NOMO-1 (cell line): ENCODE data around the gene SSMEM1.
A peak's percentile ranks its signal among the peaks of the same experiment; 100 is the strongest.
"Not testable (repeated sequence)": the region's sequence is repeated elsewhere in the genome, so short reads cannot be mapped to it uniquely, and the experiment has no call there.

Source experiments
- DNase-seq, 2 experiments: peaks; one replicate each; lab custom pipeline; 2025; ENCODE audit not compliant: unreplicated experiment in 2 of 2; lab: John Stamatoyannopoulos, UW

Gene SSMEM1

DNA sequence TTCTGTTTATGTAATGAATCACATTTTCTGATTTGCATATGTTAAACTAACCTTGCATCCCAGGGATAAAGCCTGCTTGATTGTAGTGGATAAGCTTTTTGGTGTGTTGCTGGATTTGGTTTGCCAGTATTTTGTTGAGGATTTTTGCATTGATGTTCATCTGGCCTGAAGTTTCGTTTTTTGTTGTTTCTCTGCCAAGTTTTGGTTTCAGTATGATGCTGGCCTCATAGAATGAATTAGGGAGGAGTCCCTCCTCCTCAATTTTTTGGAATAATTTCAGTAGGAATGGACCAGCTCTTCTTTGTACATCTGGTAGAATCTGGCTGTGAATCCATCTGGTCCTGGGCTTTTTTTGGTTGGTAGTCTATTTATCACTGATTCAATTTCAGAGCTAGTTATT lies 35.8 kb downstream of the SSMEM1 start:
- not testable (repeated sequence) for DNase-seq

DNA sequence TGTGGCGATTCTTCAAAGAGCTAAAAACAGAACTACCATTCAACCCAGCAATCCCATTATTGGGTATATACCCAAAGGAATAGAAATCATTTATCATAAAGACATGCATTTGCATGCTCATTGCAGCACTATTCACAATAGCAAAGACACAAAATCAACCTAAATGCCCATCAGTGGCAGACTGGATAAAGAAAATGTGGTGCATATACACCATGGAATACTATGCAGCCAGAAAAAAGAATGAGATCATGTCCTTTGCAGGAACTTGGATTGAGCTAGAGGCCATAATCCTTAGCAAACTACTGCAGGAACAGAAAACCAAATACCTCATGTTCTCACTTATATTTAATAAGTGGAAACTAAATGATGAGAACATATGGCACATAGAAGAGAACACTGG lies 38.8 kb downstream of the SSMEM1 start:
- not testable (repeated sequence) for DNase-seq

DNA sequence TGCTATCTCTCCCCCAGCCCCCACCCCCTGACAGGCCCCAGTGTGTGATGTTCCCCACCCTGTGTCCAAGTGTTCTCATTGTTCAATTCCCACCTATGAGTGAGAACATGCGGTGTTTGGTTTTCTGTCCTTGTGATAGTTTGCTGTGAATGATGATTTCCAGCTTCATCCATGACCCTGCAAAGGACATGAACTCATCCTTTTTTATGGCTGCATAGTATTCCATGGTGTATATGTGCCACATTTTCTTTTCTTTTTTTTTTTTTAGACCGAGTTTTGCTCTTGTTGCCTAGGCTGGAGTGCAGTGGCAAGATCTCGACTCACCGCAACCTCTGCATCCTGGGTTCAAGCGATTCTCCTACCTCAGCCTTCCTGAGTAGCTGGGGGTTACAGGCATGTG lies 41.2 kb downstream of the SSMEM1 start:
- not testable (repeated sequence) for DNase-seq

DNA sequence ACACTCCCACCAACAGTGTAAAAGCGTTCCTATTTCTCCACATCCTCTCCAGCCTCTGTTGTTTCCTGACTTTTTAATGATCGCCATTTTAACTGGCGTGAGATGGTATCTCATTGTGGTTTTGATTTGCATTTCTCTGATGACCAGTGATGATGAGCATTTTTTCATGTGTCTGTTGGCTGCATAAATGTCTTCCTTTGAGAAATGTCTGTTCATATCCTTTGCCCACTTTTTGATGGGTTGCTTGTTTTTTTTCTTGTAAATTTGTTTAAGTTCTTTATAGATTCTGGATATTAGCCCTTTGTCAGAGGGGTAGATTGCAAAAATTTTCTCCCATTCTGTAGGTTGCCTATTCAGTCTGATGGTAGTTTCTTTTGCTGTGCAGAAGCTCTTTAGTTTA lies 42.0 kb downstream of the SSMEM1 start:
- not testable (repeated sequence) for DNase-seq

DNA sequence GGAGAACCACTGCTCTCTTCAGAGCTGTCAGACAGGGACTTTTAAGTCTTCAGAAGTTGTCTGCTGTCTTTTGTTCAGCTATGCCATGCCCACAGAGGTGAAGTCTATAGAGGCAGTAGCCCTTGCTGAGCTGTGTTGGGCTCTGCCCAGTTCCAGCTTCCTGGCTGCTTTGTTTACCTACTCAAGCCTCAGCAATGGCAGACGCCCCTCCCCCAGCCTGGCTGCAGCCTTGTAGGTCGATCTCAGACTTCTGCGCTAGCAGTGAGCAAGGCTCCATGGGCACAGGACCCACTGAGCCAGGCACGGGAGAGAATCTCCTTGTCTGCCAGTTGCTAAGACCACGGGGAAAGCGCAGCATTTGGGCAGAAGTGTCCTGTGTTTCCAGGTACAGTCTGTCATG lies 46.9 kb downstream of the SSMEM1 start:
- no peak for DNase-seq

DNA sequence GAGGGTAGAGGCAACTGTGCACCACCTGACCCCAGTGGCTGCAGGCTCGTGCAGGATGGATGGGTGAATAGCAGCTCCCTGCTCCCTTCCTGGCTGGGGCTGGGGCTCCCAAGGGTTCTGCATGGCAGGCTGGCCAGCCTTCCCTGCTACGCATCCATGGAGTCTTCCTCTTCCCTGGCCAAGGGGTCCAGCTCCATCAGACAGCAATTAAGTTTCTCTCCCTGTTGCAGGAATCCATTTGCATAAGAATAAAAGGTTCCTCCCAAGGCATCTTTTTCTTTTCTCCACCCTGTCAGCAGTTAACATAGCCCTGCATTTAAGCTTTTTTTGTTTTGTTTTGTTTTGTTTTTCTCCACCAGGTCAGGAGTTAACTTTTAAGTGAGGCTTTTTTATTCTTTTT lies 49.0 kb downstream of the SSMEM1 start:
- DNase-seq, result no peak

DNA sequence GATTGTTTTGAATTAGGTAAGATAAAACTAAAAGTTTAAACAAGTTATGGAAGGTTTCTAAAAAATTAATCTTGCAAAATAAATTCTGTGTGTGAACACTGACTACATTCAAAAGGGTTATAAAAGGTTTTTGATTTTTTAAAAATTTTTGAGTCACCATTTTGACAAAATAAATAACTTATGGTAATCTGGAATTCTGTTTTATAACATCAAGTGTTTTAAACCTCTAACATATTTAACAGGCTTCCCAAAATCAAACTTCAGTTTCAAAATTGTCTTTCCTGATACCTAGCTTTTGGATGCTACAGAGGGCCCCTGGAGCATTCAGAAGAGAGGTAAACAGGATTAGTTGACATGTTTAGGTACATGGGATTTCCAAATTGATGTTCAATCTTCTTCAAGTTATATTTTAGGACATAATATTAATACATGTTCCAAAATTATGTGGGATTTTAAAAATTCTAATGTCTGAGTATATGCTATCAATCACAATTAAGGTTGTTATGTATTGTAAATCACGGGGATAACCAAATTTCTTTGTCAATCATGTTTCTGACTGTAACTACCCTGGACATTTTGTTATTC lies 50.9 kb downstream of the SSMEM1 start:
- no peak for DNase-seq

DNA sequence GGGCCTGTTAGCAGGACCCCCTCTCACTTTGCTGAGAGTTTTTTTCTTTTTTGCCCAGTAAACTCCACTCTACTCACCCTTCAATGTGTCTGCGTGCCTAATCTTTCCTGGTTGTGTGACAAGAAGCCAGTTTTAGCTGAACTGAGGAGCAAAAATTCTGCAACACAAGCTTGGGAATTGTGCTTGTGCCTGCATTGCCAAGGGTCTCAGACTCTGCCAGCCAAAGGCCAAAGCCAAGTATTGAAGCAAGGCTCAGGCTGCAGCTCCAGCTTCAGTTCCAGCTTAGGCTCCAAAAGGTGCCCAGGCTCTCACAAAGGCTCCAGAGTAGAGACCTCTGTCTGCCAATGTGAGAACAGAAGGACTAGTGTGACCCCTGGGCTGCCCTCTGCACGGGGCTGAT lies 54.8 kb downstream of the SSMEM1 start:
- no peak for DNase-seq

DNA sequence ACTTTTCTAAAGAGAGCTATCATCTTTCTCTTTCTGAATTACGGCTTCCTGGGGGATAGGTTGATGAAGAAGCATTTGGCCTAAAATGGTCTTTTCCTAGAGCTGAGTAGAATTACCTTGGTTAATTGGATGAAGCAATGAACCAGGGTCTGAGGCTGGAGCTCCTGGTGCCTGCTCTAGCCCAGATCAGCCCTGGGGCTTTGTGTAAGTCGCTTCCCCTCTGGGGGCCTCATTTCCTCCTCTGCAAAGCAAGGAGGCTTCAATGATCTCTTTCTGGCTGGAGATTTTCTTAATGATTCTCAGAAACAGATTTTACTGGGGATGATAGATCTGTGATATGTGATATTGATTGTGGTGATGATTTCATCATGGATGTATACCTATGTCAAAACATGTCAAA lies 55.5 kb downstream of the SSMEM1 start:
- DNase-seq, result peak; percentile 7 to 10
